NB4 (cell line): Measurements from ENCODE around the gene METTL4.

Source experiments
- CTCF ChIP-seq: IDR thresholded peaks from one replicate; pipeline ENCODE4 v1.5.1; 2012; ENCODE audit warnings: low read depth, low read length
- MYC ChIP-seq: IDR thresholded peaks from 2 replicates; pipeline ENCODE4 v1.6.1; 2011; ENCODE audit warnings: low read depth, low read length

- TF ChIP-seq CTCF (no peak), MYC (no peak)
Observed at GRCh38 chr18:2536493-2536892, 34.8 kb downstream of the METTL4 start.
